SK-N-MC (cell line): ENCODE data around the gene MYO15B.

Experiments used
- DNase-seq: peaks from one replicate; pipeline ENCODE4 v3.0.0-alpha.2; 2011; ENCODE audit warnings: low read depth, low spot score
- H3K27ac ChIP-seq: fragments of 200-600 bp; sonication (generic); 2 replicates; pipeline ENCODE4 v1.5.1; 2016; ENCODE audit warnings: mixed run types
- H3K36me3 ChIP-seq: fragments of 200-600 bp; sonication (generic); 2 replicates; pipeline ENCODE4 v1.6.1; 2017; ENCODE audit warnings: antibody characterized with exemption, low read length, mixed read lengths; ENCODE audit not compliant: insufficient read depth
- H3K4me3 ChIP-seq: fragments of 200-600 bp; sonication (generic); 2 replicates; pipeline ENCODE4 v1.5.1; 2016
- H3K9ac ChIP-seq: fragments of 200-600 bp; sonication (generic); 2 replicates; pipeline ENCODE4 v1.8.0; 2017; ENCODE audit warnings: mixed run types, mixed read lengths; ENCODE audit not compliant: insufficient read length
- H3K9me3 ChIP-seq: fragments of 200-600 bp; sonication (generic); 2 replicates; pipeline ENCODE4 v1.6.1; 2017; ENCODE audit warnings: low read depth, mild to moderate bottlenecking, antibody characterized with exemption, low read length, moderate library complexity, mixed read lengths
- EZH2 ChIP-seq: fragments of 200-600 bp; sonication (generic); IDR thresholded peaks from one replicate; pipeline ENCODE4 v1.6.1; 2017; ENCODE audit warnings: antibody characterized with exemption
- FOXP2 ChIP-seq: optimal IDR thresholded peaks from 2 replicates; pipeline ENCODE3; 2011; ENCODE audit warnings: mild to moderate bottlenecking, moderate library complexity; ENCODE audit not compliant: insufficient read depth; ENCODE audit errors: extremely low read length, control extremely low read depth
- POLR2AphosphoS5 ChIP-seq: IDR thresholded peaks from 2 replicates; pipeline ENCODE4 v1.6.1; 2012; ENCODE audit warnings: mild to moderate bottlenecking, low read depth, low read length, borderline replicate concordance

MYO15B gene

DNA sequence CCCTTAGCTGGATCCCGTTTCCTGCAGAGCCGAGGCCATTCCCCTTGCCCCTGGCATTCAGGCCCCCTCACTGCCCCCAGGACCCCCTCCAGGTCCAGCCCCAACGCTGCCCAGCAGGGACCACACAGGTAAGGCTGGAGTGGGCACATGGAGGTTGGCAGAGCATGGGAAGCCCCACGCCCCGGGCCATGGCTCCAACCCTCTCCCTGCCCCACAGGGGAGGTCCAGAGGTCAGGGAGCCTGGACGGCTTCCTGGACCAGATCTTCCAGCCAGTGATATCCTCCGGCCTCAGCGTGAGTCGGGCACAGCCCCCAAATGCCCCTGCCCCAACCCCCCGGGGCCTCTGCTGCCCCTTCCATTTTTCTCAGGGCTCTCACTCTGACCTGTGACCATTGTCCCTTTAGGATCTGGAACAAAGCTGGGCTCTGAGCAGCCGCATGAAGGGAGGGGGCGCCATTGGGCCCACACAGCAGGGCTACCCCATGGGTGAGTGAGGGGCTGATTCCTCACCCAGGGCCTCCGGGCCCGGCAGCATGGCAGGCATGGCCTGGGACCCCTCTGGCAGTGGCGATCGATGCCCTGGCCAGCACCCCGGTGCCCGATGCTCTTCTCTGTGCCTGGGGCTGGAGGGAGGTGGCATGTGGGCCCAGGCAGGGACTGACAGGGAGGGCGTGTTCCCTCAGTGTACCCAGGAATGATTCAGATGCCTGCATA is 27.1 kb downstream of the MYO15B start:
- no peaks in the 10 kb centered on the region for H3K36me3 ChIP-seq
- H3K9me3 ChIP-seq = no peaks in the 10 kb centered on the region
- no peak overlapping the region for H3K27ac ChIP-seq
- TF ChIP-seq FOXP2 (no peak), POLR2AphosphoS5 (no peak), EZH2 (no peak)
- H3K9ac ChIP-seq = no peak overlapping the region
- no peak for DNase-seq
- no peak overlapping the region for H3K4me3 ChIP-seq

DNA sequence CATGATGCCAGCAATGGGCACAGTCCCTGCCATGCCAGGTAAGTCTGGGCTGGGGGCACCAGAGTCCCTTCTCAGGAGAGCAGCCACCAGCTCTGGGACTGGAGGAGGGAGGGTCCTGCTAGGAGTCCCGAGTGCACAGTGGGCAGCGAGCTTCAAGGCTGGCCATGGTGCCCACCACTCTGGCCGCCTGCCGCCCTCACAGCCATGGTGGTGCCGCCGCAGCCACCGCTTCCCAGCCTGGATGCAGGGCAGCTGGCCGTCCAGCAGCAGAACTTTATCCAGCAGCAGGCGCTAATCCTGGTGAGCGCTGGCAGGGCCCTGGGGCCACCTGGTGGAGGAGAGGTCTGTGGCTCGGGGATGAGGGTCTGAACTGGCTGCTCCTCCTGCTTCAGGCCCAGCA is 27.7 kb downstream of the MYO15B start:
- no peak overlapping the region for H3K9ac ChIP-seq
- DNase-seq = no peak
- H3K4me3 ChIP-seq = no peak overlapping the region
- H3K27ac ChIP-seq = no peak overlapping the region
- TF ChIP-seq POLR2AphosphoS5 (no peak), EZH2 (no peak), FOXP2 (no peak)
- H3K9me3 ChIP-seq = no peaks in the 10 kb centered on the region
- H3K36me3 ChIP-seq = no peaks in the 10 kb centered on the region

DNA sequence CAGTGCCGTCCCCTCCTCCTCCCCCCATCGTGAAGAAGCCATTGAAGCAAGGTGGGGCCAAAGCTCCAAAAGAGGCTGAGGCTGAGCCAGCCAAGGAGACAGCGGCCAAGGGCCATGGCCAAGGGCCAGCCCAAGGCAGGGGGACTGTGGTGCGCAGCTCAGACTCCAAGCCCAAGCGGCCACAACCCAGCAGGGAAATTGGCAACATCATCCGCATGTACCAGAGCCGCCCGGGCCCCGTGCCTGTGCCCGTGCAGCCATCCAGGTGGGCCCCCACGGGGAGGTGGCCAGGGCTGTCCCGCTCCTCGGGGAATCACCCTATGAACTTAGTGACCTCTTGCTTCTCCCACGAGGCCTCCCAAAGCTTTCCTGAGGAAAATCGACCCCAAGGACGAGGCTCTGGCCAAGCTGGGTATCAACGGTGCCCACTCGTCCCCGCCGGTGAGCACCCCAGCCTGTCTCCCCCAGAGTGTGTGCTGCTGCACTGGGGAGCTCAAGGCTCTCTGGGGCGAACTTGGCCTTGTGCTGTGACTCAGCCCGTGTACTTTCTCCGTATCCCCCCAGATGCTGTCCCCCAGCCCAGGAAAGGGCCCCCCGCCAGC is 29.0 kb downstream of the MYO15B start:
- H3K9me3 ChIP-seq = no peaks in the 10 kb centered on the region
- no peak overlapping the region for H3K9ac ChIP-seq
- no peak overlapping the region for H3K4me3 ChIP-seq
- TF ChIP-seq FOXP2 (no peak), POLR2AphosphoS5 (no peak), EZH2 (no peak)
- DNase-seq = no peak
- no peaks in the 10 kb centered on the region for H3K36me3 ChIP-seq
- no peak overlapping the region for H3K27ac ChIP-seq

DNA sequence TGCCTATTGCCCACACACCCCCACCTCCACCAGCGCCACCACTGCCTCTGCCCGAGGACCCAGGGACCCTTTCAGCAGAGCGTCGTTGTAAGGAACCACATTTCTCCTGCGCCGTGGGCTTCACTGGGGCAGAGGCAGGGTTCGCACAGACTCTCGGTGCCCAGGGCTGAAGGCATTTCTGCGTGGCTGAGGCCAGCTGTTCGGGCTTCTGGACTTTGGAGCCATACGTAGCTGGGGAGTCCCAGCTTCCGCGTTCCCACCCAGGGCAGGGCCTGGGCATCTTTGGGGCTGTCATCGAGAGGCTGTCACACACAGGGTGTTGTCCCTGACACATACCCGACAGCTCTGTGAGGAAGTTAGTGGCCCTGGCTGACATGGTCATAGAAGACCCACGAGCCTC is 29.6 kb downstream of the MYO15B start:
- Histone ChIP-seq H3K9me3 (no peaks in the 10 kb centered on the region), H3K9ac (no peak overlapping the region), H3K4me3 (no peak overlapping the region), H3K27ac (no peak overlapping the region), H3K36me3 (no peaks in the 10 kb centered on the region)
- TF ChIP-seq POLR2AphosphoS5 (no peak), EZH2 (no peak), FOXP2 (no peak)
- no peak for DNase-seq

DNA sequence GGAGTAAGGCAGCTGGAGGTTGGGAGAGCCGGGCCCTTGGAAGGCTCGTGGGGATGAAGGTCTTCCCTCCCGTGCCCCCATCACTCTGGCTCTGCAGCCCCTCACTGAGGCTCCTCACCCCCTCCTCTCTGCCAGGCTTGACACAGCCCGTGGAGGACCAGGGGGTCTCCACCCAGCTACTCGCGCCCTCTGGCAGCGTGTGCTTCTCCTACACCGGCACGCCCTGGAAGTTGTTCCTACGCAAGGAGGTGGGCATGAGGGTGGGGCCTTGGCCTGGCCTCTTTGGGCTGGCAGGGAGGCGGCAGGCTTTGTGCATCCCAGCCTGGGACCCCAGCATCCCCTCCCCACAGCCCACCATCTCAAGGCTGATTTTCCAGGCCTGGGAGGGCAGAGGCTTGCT is 30.1 kb downstream of the MYO15B start:
- Histone ChIP-seq H3K4me3 (no peak overlapping the region), H3K27ac (no peak overlapping the region), H3K9me3 (no peaks in the 10 kb centered on the region), H3K9ac (no peak overlapping the region), H3K36me3 (no peaks in the 10 kb centered on the region)
- DNase-seq = no peak
- TF ChIP-seq POLR2AphosphoS5 (no peak), FOXP2 (no peak), EZH2 (no peak)

DNA sequence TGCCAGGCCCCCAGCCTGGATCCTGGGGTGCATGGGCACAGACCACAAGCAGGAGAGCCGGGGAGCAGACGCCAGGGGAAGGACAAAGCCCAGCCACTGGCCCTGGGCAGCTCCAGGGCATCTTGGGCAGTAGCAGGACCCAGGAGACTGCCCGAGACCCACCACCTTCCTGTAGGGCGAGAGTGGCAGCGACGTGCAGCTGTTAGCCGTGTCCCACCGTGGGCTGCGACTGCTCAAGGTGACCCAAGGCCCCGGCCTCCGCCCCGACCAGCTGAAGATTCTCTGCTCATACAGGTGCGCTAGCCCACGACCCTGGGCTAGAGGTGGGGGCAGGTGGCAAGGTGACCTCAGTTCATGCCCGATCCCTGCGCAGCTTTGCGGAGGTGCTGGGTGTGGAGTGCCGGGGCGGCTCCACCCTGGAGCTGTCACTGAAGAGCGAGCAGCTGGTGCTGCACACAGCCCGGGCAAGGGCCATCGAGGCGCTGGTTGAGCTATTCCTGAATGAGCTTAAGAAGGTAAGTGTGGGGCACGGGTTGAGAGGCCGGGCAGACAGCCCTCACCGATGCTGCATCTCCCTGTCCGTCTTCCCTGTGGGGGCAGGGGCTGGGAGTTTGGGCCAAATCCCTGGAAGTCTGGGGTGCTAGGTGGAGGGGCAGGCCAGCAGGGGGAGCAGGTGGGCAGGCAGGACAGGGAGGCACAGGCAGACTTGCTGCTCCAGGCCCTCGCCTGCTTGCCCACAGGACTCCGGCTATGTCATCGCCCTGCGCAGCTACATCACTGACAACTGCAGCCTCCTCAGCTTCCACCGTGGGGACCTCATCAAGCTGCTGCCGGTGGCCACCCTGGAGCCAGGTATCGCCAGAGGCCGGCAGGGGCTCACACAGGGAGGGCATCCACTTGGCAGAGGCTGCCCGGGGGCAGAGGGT is 32.2 kb downstream of the MYO15B start:
- H3K9me3 ChIP-seq = no peaks in the 10 kb centered on the region
- no peak for DNase-seq
- no peak overlapping the region for H3K27ac ChIP-seq
- H3K36me3 ChIP-seq = no peaks in the 10 kb centered on the region
- H3K4me3 ChIP-seq = no peak overlapping the region
- H3K9ac ChIP-seq = no peak overlapping the region
- no peak for TF ChIP-seq POLR2AphosphoS5
- no peak for TF ChIP-seq EZH2
- no peak for TF ChIP-seq FOXP2

DNA sequence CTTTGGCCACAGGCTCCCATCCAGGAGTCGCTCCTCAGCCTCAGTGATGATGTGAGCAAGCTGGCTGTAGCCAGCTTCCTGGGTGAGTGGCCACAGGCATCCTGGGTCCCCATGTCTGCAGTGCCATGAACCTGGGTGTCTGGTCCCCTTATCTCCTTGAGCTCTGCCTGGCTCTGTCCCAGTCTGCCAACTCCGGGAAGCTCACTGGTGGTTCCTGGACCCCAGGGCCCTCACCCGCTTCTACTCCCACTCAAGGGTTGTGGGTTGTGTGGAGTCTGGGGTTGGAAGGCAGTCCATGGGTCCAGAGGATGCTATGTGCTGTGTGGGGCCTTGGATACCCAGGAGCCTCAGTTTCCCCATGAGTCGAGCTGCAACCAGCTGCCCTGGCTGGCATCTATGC is 33.9 kb downstream of the MYO15B start:
- no peak for TF ChIP-seq EZH2
- no peak for TF ChIP-seq POLR2AphosphoS5
- no peak for TF ChIP-seq FOXP2
- H3K4me3 ChIP-seq = no peak overlapping the region
- no peaks in the 10 kb centered on the region for H3K9me3 ChIP-seq
- H3K27ac ChIP-seq = no peak overlapping the region
- H3K9ac ChIP-seq = no peak overlapping the region
- DNase-seq = no peak
- no peaks in the 10 kb centered on the region for H3K36me3 ChIP-seq

DNA sequence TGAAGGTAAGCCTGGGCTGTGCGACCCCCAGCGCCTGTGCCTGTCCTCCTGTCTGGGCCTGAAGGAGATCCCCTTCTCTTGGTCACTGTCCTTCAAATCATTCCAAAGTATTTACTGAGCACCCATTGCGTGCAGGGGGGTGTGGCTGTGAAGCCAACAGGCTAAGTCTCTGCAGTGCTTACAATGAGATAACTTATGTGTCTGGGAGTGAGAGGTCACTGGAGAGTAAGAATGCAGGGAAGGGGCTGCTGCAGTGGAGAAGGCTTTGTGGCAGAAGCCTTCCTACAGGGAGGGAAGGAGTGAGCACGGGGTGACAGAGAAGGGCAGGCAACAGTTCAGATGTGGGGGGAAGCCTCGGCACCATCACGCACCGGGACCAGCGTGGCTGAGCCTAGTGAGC is 34.5 kb downstream of the MYO15B start:
- no peak for DNase-seq
- TF ChIP-seq FOXP2 (no peak), POLR2AphosphoS5 (no peak), EZH2 (no peak)
- H3K9ac ChIP-seq = no peak overlapping the region

More for the DNA sequence above, 34.5 kb downstream of the MYO15B start:
- Histone ChIP-seq H3K27ac (no peak overlapping the region), H3K9me3 (no peaks in the 10 kb centered on the region), H3K4me3 (no peak overlapping the region), H3K36me3 (no peaks in the 10 kb centered on the region)
